Measurements from ENCODE around the gene PVALEF. TPM values are rescaled to one million over a fixed set of nuclear protein-coding genes. Genes with fewer than 3 reads are reported as not detected.

The PVALEF gene
- total RNA-seq, 2 experiments from 2014 or later: not detected

GRCh38 chr17:81228834-81229665, 63.7 kb downstream of the PVALEF start:
- peaks cover 17% of the 10 kb centered on the region for H3K36me3 Mint-ChIP-seq
- DNase-seq (no peak), ATAC-seq (ENCODE audit: low read depth) (no peak)
- no peak overlapping the region for H3K4me3 Mint-ChIP-seq
- no peak overlapping the region for H3K27ac Mint-ChIP-seq
- no peaks in the 10 kb centered on the region for H3K27me3 Mint-ChIP-seq
- POLR2A ChIA-PET: no interaction called here
- H3K4me1 Mint-ChIP-seq: peaks cover 6% of the 10 kb centered on the region
- no peaks in the 10 kb centered on the region for H3K9me3 Mint-ChIP-seq

GRCh38 chr17:81229666-81229920, 64.3 kb downstream of the PVALEF start:
- Mint-ChIP-seq H3K27me3 (no peaks in the 10 kb centered on the region), H3K27ac (peak overlapping the region; percentile 66), H3K9me3 (no peaks in the 10 kb centered on the region), H3K4me3 (no peak overlapping the region), H3K36me3 (peaks cover 17% of the 10 kb centered on the region), H3K4me1 (peaks cover 6% of the 10 kb centered on the region)
- POLR2A ChIA-PET: no interaction called here
- DNase-seq: no peak
- ATAC-seq (ENCODE audit: low read depth): no peak

DNA sequence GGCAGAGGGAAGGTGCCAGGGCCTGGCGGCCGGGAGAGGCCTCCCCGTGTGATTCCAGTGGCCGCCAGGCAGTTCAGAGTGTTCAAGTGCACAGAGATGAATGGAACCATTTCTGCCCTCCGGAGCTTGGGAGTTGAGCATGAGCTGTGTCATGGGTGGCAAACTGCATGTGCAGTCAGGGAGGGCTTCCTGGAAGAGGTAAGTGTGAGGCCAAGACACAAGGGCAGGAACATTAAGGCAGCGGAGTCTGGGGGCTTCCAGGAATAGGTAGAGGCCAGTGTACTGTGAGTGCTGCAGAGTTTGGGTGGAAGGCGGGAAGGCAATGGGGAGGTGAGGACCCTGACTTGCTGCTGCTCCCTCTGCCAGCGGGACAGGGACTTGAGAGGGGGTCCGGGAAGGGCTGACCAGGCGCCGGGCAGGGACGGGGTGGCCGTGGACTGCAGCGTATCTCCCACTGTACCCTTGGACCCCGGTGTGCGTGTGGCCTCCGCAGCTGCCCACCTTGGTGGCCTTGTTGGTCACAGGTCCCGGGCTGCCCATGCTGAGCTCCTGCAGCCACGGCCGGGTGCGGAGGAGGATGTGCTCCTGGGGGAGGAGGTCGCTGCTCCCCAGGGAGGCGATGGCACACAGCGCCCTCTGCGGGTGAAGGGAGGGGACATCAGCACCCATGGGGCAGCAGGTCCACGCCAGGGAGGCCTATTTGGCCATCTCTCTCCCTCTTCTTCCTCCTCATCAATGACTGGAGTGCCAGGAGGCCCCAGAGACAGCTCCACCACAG, 64.9 kb downstream of the PVALEF start:
- peaks cover 7% of the 10 kb centered on the region for H3K4me1 Mint-ChIP-seq
- no peak overlapping the region for H3K4me3 Mint-ChIP-seq
- no peaks in the 10 kb centered on the region for H3K9me3 Mint-ChIP-seq
- no peak for ATAC-seq (ENCODE audit: low read depth)
- no peaks in the 10 kb centered on the region for H3K27me3 Mint-ChIP-seq
- no peak overlapping the region for H3K27ac Mint-ChIP-seq
- peaks cover 17% of the 10 kb centered on the region for H3K36me3 Mint-ChIP-seq
- no peak for DNase-seq
- POLR2A ChIA-PET: no interaction called here

DNA sequence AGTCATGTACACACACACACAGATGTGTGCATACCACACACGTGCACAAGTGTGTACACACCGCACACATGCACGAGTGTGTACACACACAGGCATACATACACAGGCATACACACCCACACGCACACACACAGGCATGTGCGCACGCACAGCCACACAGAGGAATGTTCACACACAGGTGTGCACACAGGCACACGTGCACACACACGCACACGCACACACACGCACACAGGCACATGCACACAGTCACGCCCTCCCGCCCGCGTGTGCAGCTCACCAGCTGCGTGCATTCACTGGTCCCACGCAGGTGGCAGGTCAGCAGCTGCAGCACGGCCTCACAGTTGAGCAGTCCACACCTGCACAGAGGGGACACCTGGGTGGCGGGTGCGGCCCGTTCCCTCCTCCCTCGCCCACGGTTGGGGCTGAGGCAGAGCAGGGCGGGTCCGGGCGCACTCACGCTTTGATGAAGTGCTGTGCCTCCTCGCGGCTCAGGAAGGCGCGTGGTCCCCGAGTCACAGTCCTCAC, 65.9 kb downstream of the PVALEF start:
- POLR2A ChIA-PET: interaction anchor here (0.5 kb wide), 1 partner anchor 287 kb away, joined by 3 read pairs; no protein-coding TSS in a partner anchor
- ATAC-seq (ENCODE audit: low read depth): no peak
- Mint-ChIP-seq H3K27ac (no peak overlapping the region), H3K27me3 (no peaks in the 10 kb centered on the region), H3K4me3 (no peak overlapping the region), H3K9me3 (no peaks in the 10 kb centered on the region), H3K36me3 (peaks cover 17% of the 10 kb centered on the region), H3K4me1 (peaks cover 7% of the 10 kb centered on the region)
- DNase-seq: no peak

DNA sequence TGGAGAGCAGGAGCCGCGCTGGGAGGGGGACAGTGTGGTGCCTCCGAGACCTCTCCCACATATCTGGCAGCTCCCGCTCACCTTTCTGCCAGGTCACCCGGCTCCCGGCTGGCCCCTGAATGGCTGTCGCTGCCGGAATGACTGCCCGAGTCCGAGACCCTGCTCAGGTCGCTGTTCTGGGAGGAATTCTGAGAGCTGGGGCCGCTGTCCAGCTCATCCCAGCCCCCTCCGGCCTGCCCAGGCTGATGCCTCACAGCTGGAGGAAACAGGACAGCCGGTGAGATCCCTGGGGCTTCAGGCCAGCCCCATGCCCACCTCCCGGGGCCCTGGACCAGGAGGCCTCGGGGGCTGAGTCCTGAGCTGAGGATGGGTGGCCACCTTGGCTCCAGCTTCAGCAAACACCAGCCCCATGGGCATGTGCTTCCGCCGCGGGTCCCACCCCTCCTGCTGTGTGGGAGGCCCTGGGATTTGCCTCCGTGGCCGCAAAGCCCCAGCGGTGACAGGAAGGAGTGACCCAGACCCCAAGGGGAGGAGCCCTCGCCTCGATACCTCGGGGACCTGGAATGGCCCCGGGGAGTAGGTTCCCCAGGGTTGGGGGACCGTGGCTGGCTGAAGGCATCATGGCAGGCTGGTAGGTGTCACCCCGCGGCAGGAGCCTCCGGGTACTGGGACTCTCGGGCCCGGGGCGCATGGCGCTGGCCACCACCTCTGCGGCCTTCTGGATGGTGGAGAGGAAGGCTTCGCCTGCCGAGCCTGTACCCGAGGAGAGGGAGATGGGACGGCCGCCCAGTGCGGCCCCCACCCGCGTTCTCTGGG, 66.7 kb downstream of the PVALEF start:
- H3K4me1 Mint-ChIP-seq: peaks cover 7% of the 10 kb centered on the region
- no peak overlapping the region for H3K27ac Mint-ChIP-seq
- POLR2A ChIA-PET: interaction anchor here (0.5 to 1.2 kb wide), 2 partner anchors 9 to 286 kb away, joined by 3 to 5 read pairs; partner anchors contain the start of gene CEP131
- ATAC-seq (ENCODE audit: low read depth) (no peak), DNase-seq (no peak)
- H3K27me3 Mint-ChIP-seq: no peaks in the 10 kb centered on the region
- peaks cover 17% of the 10 kb centered on the region for H3K36me3 Mint-ChIP-seq
- H3K4me3 Mint-ChIP-seq: no peak overlapping the region
- no peaks in the 10 kb centered on the region for H3K9me3 Mint-ChIP-seq

Small RNA genes lying within 50 kb of the gene (microRNA-seq; reads per million reads assigned to microRNA genes)
- gene MIR1250: not detected
- not detected for gene MIR3065
- not detected for gene MIR338
- gene MIR657: not detected

Other genes starting within 250 kb of the PVALEF start
- gene CHMP6, start 173.7 kb upstream of the PVALEF start, total RNA-seq: 10 to 100 TPM; 32.5 to 33.0 TPM
- 1 to 10 TPM; 7.4 to 7.5 TPM for gene BAIAP2, start 130.4 kb upstream of the PVALEF start, total RNA-seq
- 1 to 10 TPM; 1.2 to 1.4 TPM for gene AATK, start 714 bp downstream of the PVALEF start, total RNA-seq
- 10 to 100 TPM; 18.4 to 20.7 TPM for gene CEP131, start 57.5 kb downstream of the PVALEF start, total RNA-seq
- gene TEPSIN, start 73.5 kb downstream of the PVALEF start, total RNA-seq: 10 to 100 TPM; 71.1 to 78.8 TPM
- 10 to 100 TPM; 33.0 to 44.6 TPM for gene NDUFAF8, start 73.8 kb downstream of the PVALEF start, total RNA-seq
- 10 to 100 TPM; 68.0 to 71.3 TPM for gene SLC38A10, start 129.8 kb downstream of the PVALEF start, total RNA-seq
- gene BAHCC1, start 229.9 kb downstream of the PVALEF start, total RNA-seq: 1 to 10 TPM in 1 of 2 experiments, under 1 TPM in 1; 0.86 to 1.0 TPM

Data from activated naive CD8-positive, alpha-beta T cell treated with anti-CD3 and anti-CD28 coated beads, Interleukin-2, amount 10 ng/mL, durations not matched to agents 7 days and 5 days (primary cell).